HG03442 (cell line): ENCODE results near the gene IL1RAPL2.
"Not testable (repeated sequence)": the region's sequence is repeated elsewhere in the genome, so short reads cannot be mapped to it uniquely, and the experiment has no call there.

Source experiments
- ATAC-seq: cut with Tn5 transposase; IDR thresholded peaks from one replicate; pipeline ENCODE4 v1.9.1; 2021; ENCODE audit warnings: mild to moderate bottlenecking, moderate library complexity; ENCODE audit not compliant: unreplicated experiment

The IL1RAPL2 gene

GRCh38 chrX:105134273-105134672 is 568.3 kb downstream of the IL1RAPL2 start:
- no peak for ATAC-seq

- ATAC-seq = no peak
Measured at GRCh38 chrX:105136786-105137185, 570.8 kb downstream of the IL1RAPL2 start.

- ATAC-seq = no peak
Measured at GRCh38 chrX:105150036-105150435, 584.0 kb downstream of the IL1RAPL2 start.

GRCh38 chrX:105150557-105150956 is 584.6 kb downstream of the IL1RAPL2 start:
- no peak for ATAC-seq

- no peak for ATAC-seq
Measured at GRCh38 chrX:105167233-105167632, 601.2 kb downstream of the IL1RAPL2 start.

- ATAC-seq = no peak
Measured at GRCh38 chrX:105168577-105168976, 602.6 kb downstream of the IL1RAPL2 start.

- ATAC-seq = no peak
Measured at GRCh38 chrX:105173071-105173470, 607.1 kb downstream of the IL1RAPL2 start.

GRCh38 chrX:105179644-105180043 is 613.6 kb downstream of the IL1RAPL2 start:
- ATAC-seq = no peak

- ATAC-seq = no peak
Measured at GRCh38 chrX:105189093-105189492, 623.1 kb downstream of the IL1RAPL2 start.

GRCh38 chrX:105190252-105190853 is 624.4 kb downstream of the IL1RAPL2 start:
- ATAC-seq = no peak

GRCh38 chrX:105191878-105192277 is 625.9 kb downstream of the IL1RAPL2 start:
- peak; percentile 41 for ATAC-seq

GRCh38 chrX:105209406-105209805 is 643.4 kb downstream of the IL1RAPL2 start:
- ATAC-seq = no peak

GRCh38 chrX:105210258-105210657 is 644.3 kb downstream of the IL1RAPL2 start:
- ATAC-seq = no peak

- ATAC-seq = no peak
Measured at GRCh38 chrX:105211066-105211575, 645.1 kb downstream of the IL1RAPL2 start.

GRCh38 chrX:105219454-105220401 is 653.7 kb downstream of the IL1RAPL2 start:
- no peak for ATAC-seq

GRCh38 chrX:105220636-105221035 is 654.6 kb downstream of the IL1RAPL2 start, which contains the start of gene TEX13A:
Gene TEX13A, minus strand, starts transcription at chrX:105220694. Its CDS starts 297 bp downstream, at chrX:105220397.
- ATAC-seq = no peak

GRCh38 chrX:105221374-105221773 is 655.4 kb downstream of the IL1RAPL2 start:
- no peak for ATAC-seq

- no peak for ATAC-seq
Measured at GRCh38 chrX:105226499-105226898, 660.5 kb downstream of the IL1RAPL2 start.

GRCh38 chrX:105228602-105229001 is 662.6 kb downstream of the IL1RAPL2 start:
- ATAC-seq = no peak

- no peak for ATAC-seq
Measured at GRCh38 chrX:105229146-105229545, 663.1 kb downstream of the IL1RAPL2 start.

- ATAC-seq = not testable (repeated sequence)
Measured at GRCh38 chrX:105237407-105237806, 671.4 kb downstream of the IL1RAPL2 start.

- ATAC-seq = no peak
Measured at GRCh38 chrX:105241056-105241455, 675.1 kb downstream of the IL1RAPL2 start.
